GM18951 (cell line): ENCODE measurements around the gene SIVA1.

ENCODE experiments used
- POLR2A ChIP-seq: IDR thresholded peaks from 4 replicates; pipeline ENCODE4 v1.6.1; 2011; ENCODE audit warnings: mild to moderate bottlenecking; ENCODE audit not compliant: insufficient read length, insufficient read depth; ENCODE audit errors: extremely low read depth
- in situ Hi-C: fragments of 300-500 bp; cut with MboI; formaldehyde crosslinking; loops from one replicate; pipeline ENCODE4 v1.12.0; 2022; ENCODE audit warnings: low sequenced_read_pairs, mixed read lengths, inconsistent platforms; ENCODE audit not compliant: unreplicated experiment

Gene SIVA1

GRCh38 chr14:104795781-104796686 is 43.1 kb downstream of the SIVA1 start:
- in situ Hi-C loops, result no loop called here
- peak; percentile 79 for TF ChIP-seq POLR2A

DNA sequence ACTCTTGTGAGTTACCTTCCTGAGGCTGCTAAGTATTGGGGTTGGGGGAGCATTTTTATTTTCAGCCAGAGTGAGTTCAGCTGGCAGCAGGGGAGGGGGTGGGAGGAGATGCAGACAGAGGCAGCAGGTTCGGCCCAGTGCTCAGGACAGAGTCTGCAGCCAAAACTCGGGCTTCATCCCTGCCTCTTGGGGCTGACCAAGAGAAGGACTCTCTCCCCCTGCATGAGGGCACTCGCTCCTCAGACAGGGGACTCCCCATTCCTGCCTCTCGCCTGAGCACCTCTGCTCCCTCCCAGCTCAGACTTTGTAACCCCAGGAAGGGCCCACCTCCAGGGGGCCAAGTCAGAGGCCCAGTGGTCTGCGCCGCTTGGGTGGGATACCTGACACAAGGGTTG is 43.7 kb downstream of the SIVA1 start:
- in situ Hi-C loops, result no loop called here
- TF ChIP-seq POLR2A, result no peak

DNA sequence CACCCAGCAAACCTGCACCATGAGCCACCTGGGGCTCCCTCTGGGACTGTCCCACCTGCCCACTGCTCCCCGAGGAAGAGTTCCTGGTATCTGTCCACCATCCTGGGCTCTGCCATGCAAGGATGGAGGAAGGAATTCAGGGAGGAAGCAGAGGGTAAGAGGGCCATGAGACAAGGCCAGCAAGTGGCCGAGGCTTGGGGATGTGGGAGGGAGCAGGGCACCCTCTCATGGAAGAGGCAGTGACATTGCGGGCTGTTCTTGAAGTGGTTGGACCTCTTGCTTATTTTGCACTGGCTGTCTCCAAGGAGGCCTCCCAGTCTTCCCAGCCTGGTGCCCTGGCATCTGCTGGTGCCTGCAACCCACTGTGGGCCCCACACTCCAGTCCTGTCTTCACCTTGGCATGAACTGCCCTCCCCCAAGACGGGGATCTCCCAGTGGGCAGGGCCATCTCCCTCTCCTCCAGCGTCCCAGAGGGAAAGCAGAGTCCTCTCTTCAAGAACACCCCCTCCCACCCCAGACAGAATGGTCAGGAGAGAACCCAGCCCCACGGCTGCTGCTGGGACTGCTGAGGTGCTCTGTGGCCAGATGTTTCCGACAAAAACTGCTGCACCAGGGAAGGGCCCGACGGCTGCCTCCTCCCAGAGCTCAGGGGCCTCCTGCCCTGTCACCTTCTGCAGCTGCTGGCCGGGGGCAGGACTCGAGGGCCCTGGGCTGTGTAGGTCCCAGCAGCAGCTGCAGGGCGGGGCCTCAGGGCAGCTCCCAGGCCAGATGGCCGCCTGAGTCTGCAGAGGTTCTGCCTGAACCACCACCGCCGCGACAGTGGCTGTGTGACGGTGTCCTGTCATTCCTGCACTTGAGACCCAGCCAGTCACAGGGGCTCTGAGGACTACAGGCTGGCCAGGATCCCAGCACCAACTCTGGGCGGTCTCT is 44.4 kb downstream of the SIVA1 start:
- in situ Hi-C loops, result no loop called here
- no peak for TF ChIP-seq POLR2A

GRCh38 chr14:104798300-104799243 is 45.6 kb downstream of the SIVA1 start:
- no peak for TF ChIP-seq POLR2A
- in situ Hi-C loops, result no loop called here

DNA sequence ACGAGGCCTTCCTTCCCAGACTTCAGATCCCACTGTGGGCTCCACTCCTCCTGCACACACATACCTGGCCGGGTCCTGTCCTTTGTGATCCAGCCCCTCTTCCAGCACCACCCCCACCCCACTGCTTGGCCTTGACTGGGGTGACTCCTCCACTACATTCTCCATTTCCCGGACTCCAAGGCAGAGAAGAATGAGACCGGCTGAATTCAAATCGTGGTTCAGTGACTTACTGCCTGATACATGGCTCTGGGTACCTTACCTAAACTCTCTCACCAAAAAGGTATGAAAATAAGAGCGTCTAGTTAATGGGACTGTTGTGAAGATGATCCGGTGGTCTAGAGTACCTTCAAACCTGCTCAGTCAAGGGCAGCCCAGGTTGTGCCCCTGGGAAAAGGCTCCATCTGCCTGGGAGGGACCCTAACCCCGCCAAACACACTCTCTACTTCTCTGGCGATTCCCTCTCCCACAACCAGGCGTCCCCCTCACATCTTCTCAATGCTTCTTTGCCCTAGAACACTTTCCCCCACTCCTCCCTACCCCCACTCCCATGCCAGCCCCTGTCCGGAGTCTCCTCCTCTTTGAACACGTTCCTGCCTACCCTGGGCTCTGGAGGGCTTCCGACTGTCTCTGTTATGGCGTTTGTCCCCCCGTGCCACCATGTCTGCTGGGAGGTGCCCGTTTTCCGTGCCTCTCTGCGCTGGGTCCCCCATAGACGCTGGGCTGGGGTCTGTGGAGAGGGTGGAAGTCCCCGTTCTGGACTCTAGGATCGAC is 46.5 kb downstream of the SIVA1 start:
- no peak for TF ChIP-seq POLR2A

GRCh38 chr14:104800015-104800770 is 47.2 kb downstream of the SIVA1 start:
- TF ChIP-seq POLR2A, result peak; percentile 42
- in situ Hi-C loops, result no loop called here

More for the DNA sequence above, 46.5 kb downstream of the SIVA1 start:
- in situ Hi-C loops, result no loop called here

- in situ Hi-C loops, result no loop called here
- TF ChIP-seq POLR2A, result no peak
Measured at GRCh38 chr14:104800771-104801519, 48.0 kb downstream of the SIVA1 start, which contains the start of gene ZBTB42. Gene ZBTB42, plus strand, starts transcription at chr14:104801101. Its CDS starts 97 bp downstream, at chr14:104801198.

DNA sequence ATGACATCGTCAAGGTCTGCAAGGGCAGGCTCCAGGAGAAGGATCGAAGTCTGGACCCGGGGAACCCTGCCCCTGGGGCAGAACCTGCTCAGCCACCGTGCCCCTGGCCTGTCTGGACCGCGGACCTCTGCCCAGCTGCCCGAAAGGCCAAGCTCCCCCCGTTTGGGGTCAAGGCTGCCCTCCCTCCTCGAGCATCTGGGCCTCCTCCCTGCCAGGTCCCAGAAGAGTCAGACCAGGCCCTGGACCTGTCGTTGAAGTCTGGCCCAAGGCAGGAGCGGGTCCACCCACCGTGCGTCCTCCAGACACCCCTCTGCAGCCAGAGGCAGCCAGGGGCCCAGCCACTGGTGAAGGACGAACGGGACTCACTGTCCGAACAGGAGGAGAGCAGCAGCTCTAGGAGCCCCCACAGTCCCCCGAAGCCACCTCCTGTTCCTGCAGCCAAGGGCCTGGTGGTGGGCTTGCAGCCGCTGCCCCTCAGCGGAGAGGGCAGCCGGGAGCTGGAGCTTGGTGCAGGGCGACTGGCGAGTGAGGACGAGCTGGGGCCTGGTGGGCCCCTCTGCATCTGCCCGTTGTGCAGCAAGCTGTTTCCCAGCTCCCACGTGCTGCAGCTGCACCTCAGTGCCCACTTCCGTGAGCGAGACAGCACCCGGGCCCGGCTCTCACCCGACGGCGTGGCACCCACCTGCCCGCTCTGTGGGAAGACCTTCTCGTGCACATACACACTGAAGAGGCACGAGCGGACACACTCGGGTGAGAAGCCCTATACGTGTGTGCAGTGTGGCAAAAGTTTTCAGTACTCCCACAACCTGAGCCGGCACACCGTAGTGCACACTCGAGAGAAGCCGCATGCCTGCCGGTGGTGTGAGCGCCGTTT is 48.8 kb downstream of the SIVA1 start:
- TF ChIP-seq POLR2A, result no peak
- in situ Hi-C loops, result no loop called here

DNA sequence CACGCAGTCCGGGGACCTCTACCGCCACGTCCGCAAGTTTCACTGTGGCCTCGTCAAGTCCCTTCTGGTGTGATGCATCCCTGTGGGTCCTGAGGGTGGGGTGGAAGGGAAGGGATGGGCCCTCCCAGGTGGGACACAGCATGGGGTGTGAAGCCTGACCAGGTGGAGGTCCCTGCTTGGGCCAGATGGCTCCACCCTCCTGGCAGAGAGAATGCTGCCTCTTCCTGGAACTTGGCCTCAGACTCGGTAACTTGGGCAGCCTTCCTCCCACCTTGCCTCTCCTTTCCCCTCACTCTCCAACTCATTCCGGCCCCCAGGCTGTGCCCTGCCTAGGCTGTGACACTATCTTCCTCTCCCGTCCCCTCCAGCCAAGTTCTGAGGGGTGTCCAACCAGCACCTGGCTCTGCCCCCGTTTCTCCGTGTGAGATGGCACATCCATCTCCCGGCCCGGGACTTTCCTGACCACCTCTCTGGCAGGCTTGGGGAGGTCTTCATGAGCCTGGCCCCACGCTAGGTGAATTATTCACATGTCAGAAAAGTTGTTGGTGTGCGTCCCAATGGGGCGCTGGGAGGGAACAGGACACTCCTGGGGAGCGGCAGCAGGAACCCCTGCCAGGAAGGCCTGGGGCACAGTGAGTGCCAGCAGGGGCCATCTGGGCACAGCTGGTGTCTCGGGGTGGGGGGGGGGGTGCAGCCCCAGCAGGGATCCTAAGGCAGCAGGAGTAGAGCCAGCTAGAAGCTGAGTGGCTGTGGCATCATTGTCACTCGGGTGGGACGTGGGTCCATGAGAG is 49.6 kb downstream of the SIVA1 start:
- no peak for TF ChIP-seq POLR2A
- in situ Hi-C loops, result no loop called here
